ENCODE data around the gene EVC2.

DNA sequence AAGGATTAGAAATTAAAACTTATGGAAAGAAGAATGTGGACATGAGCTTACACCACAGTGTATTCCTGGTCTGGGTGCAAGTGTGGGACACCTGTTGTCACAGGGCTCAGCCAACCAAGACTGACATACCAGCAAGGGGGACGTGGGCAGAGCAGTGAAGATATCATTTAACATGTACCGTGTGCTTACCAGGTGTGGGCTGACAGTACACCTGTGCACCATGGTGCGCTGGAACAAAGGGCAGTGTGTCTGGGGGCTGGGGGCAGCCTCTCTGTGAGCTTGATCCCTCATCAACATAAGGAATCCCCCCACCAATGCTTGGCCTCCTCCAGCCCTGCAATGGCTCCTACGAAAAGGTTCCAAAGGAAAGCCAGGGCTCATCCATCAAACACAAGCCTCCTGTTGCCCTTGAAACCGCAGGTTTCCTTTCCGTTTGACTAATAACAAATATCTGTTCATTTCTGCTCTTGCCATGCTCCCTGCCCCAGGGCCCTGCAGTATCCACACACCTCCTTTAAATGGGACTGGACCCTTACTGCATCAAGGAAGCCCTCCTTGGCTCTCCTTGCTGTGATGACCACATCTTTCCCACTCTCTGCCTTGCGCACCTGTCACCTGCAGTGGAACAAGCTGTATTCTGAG, 16.7 kb downstream of the EVC2 start:
- TF ChIP-seq, protein P1, sequence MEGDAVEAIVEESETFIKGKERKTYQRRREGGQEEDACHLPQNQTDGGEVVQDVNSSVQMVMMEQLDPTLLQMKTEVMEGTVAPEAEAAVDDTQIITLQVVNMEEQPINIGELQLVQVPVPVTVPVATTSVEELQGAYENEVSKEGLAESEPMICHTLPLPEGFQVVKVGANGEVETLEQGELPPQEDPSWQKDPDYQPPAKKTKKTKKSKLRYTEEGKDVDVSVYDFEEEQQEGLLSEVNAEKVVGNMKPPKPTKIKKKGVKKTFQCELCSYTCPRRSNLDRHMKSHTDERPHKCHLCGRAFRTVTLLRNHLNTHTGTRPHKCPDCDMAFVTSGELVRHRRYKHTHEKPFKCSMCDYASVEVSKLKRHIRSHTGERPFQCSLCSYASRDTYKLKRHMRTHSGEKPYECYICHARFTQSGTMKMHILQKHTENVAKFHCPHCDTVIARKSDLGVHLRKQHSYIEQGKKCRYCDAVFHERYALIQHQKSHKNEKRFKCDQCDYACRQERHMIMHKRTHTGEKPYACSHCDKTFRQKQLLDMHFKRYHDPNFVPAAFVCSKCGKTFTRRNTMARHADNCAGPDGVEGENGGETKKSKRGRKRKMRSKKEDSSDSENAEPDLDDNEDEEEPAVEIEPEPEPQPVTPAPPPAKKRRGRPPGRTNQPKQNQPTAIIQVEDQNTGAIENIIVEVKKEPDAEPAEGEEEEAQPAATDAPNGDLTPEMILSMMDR (IDR thresholded peaks at IDR 0.05) = no peak
- no peak for TF ChIP-seq POLR2AphosphoS5 (IDR thresholded peaks at IDR 0.05; ENCODE audit: low read depth, low read length)
- no peak for TF ChIP-seq SIN3A (IDR thresholded peaks at IDR 0.05; ENCODE audit: borderline replicate concordance, insufficient read depth, low read depth, low read length)
- TF ChIP-seq, protein P2, sequence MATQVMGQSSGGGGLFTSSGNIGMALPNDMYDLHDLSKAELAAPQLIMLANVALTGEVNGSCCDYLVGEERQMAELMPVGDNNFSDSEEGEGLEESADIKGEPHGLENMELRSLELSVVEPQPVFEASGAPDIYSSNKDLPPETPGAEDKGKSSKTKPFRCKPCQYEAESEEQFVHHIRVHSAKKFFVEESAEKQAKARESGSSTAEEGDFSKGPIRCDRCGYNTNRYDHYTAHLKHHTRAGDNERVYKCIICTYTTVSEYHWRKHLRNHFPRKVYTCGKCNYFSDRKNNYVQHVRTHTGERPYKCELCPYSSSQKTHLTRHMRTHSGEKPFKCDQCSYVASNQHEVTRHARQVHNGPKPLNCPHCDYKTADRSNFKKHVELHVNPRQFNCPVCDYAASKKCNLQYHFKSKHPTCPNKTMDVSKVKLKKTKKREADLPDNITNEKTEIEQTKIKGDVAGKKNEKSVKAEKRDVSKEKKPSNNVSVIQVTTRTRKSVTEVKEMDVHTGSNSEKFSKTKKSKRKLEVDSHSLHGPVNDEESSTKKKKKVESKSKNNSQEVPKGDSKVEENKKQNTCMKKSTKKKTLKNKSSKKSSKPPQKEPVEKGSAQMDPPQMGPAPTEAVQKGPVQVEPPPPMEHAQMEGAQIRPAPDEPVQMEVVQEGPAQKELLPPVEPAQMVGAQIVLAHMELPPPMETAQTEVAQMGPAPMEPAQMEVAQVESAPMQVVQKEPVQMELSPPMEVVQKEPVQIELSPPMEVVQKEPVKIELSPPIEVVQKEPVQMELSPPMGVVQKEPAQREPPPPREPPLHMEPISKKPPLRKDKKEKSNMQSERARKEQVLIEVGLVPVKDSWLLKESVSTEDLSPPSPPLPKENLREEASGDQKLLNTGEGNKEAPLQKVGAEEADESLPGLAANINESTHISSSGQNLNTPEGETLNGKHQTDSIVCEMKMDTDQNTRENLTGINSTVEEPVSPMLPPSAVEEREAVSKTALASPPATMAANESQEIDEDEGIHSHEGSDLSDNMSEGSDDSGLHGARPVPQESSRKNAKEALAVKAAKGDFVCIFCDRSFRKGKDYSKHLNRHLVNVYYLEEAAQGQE (IDR thresholded peaks at IDR 0.05; ENCODE audit: insufficient read depth in 1 of 2, low read depth in 2 of 2, low read length in 1 of 2) = no peak
- no peak for TF ChIP-seq TCF7L2 (IDR thresholded peaks at IDR 0.05; ENCODE audit: low read depth, low read length)
